ENCODE measurements around the gene ADRA2A. TPM values are rescaled to one million over a fixed set of nuclear protein-coding genes. Genes with fewer than 3 reads are reported as not detected.
A peak's percentile ranks its signal among the peaks of the same experiment; 100 is the strongest.

ADRA2A gene
- polyA plus RNA-seq, 3 donors: not detected

DNA sequence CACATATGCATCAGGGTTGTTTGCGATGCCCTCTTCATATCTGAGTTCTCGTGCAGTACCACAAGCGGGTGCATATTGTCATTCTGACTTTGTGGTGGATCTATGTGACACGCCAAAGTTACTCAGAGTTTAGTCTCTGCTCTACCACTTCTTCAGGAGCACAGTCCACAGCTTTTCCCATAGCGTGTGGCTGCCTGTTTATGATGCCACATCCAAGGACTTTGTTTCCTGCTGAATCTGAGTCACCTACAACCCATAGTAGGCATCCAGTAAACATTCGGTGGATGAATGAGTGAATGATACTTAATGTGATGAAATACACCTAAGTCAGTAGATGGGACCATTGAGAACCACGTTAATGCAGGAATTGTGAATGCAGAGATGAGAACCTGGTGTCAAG lies 15.0 kb downstream of the ADRA2A start:
- H3K4me1 Mint-ChIP-seq: peaks cover 4% of the 10 kb centered on the region
- no peak overlapping the region for H3K27ac ChIP-seq (ENCODE audit: low read depth in 1 of 2, low read length in 2 of 2)
- no peaks in the 10 kb centered on the region for H3K27me3 ChIP-seq (ENCODE audit: control insufficient read depth in 2 of 2, insufficient read depth in 2 of 2, low read length in 2 of 2)
- intact Hi-C loops (cut with micrococcal nuclease): no loop called here
- peaks cover 0 to 3% (median under 1%) of the 10 kb centered on the region in 3 donors for H3K27me3 Mint-ChIP-seq (ENCODE audit: low read depth in 3 of 3)
- 88% methylated on average over 4 of the region's 7 CpGs for WGBS (ENCODE audit: insufficient coverage)
- no peaks in the 10 kb centered on the region for H4K20me1 ChIP-seq (ENCODE audit: insufficient read depth, low read length)
- no peak overlapping the region for H2AFZ ChIP-seq (ENCODE audit: insufficient read depth, low read depth, low read length, poor library complexity, severe bottlenecking)
- H3K4me3 Mint-ChIP-seq: no peak overlapping the region
- no peaks in the 10 kb centered on the region for H3K4me1 ChIP-seq (ENCODE audit: control insufficient read depth in 1 of 2, insufficient read depth in 2 of 2, low read length in 2 of 2)
- DNase-seq: no peak
- no peak overlapping the region for H3K27ac Mint-ChIP-seq
- H3K4me2 ChIP-seq (replicated peaks; ENCODE audit: extremely low read depth, low read length, poor library complexity, severe bottlenecking): no peak overlapping the region
- H3K9me3 Mint-ChIP-seq: peaks cover 0 to 8% (median 2%) of the 10 kb centered on the region in 7 donors
- no peaks in the 10 kb centered on the region for H3K36me3 Mint-ChIP-seq
- peaks cover 0 to 5% of the 10 kb centered on the region in 2 donors for H3K9me3 ChIP-seq (replicated peaks in 1 of 2; ENCODE audit: control insufficient read depth in 1 of 2, insufficient read depth in 1 of 2, low read length in 2 of 2)
- H3K4me3 ChIP-seq (replicated peaks in 1 of 3; ENCODE audit: low read depth in 2 of 3, low read length in 3 of 3): no peak overlapping the region
- H3K79me2 ChIP-seq (ENCODE audit: insufficient read depth, low read length): no peaks in the 10 kb centered on the region
- H3K36me3 ChIP-seq (replicated peaks in 1 of 2; ENCODE audit: control insufficient read depth in 1 of 2, insufficient read depth in 2 of 2, low read length in 2 of 2): no peaks in the 10 kb centered on the region
- H3K9ac ChIP-seq (ENCODE audit: insufficient read depth, low read length, poor library complexity, severe bottlenecking): no peak overlapping the region
- TF ChIP-seq, protein P1, sequence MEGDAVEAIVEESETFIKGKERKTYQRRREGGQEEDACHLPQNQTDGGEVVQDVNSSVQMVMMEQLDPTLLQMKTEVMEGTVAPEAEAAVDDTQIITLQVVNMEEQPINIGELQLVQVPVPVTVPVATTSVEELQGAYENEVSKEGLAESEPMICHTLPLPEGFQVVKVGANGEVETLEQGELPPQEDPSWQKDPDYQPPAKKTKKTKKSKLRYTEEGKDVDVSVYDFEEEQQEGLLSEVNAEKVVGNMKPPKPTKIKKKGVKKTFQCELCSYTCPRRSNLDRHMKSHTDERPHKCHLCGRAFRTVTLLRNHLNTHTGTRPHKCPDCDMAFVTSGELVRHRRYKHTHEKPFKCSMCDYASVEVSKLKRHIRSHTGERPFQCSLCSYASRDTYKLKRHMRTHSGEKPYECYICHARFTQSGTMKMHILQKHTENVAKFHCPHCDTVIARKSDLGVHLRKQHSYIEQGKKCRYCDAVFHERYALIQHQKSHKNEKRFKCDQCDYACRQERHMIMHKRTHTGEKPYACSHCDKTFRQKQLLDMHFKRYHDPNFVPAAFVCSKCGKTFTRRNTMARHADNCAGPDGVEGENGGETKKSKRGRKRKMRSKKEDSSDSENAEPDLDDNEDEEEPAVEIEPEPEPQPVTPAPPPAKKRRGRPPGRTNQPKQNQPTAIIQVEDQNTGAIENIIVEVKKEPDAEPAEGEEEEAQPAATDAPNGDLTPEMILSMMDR (IDR thresholded peaks at IDR 0.05): no peak

DNA sequence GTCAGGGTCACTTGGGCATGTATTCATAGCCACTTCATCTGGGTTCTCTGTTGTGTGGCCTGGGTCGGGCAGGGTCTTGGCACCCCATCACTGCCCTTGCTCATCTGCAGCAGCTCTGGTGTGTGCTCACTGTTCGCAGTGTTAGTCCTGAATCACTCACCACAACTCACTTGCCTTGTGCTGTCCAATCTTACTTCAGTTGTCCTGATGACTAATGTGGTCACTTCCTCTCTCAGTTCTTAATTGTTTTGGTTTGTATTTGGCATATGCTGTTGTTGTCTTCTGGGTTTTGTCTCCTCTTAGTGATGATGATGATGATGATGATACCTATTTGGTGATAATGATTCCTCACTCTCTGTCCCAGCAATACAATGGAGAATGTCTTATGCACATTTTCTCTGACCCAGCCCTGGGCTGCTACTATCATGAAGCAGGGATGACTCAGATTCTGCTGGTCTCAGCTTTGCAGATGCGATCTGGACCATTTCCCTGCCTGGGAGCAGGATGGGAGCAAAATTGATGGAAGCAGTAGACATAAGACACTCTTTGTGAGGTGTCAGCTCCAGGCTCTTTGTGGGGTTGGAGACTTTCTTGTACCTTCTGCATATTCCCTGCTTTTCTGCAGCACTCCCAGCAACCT lies 17.0 kb downstream of the ADRA2A start:
- no peaks in the 10 kb centered on the region for H3K27me3 ChIP-seq (ENCODE audit: control insufficient read depth in 2 of 2, insufficient read depth in 2 of 2, low read length in 2 of 2)
- peaks cover 0 to 2% (median 0%) of the 10 kb centered on the region in 7 donors for H3K9me3 Mint-ChIP-seq
- H3K4me1 ChIP-seq (ENCODE audit: control insufficient read depth in 1 of 2, insufficient read depth in 2 of 2, low read length in 2 of 2): no peaks in the 10 kb centered on the region
- no peak overlapping the region for H3K9ac ChIP-seq (ENCODE audit: insufficient read depth, low read length, poor library complexity, severe bottlenecking)
- no peak overlapping the region for H3K4me3 Mint-ChIP-seq
- H3K79me2 ChIP-seq (ENCODE audit: insufficient read depth, low read length): no peaks in the 10 kb centered on the region
- H3K4me2 ChIP-seq (replicated peaks; ENCODE audit: extremely low read depth, low read length, poor library complexity, severe bottlenecking): no peak overlapping the region
- no peak overlapping the region for H2AFZ ChIP-seq (ENCODE audit: insufficient read depth, low read depth, low read length, poor library complexity, severe bottlenecking)
- H3K9me3 ChIP-seq (replicated peaks in 1 of 2; ENCODE audit: control insufficient read depth in 1 of 2, insufficient read depth in 1 of 2, low read length in 2 of 2): no peaks in the 10 kb centered on the region
- peak in 2 of 3 donors; percentile 2 to 59 for DNase-seq
- H3K27ac Mint-ChIP-seq: no peak overlapping the region
- H3K27ac ChIP-seq (ENCODE audit: low read depth in 1 of 2, low read length in 2 of 2): no peak overlapping the region
- WGBS (ENCODE audit: insufficient coverage): 88% methylated on average over 2 of the region's 3 CpGs
- no peaks in the 10 kb centered on the region for H3K36me3 Mint-ChIP-seq
- peaks cover 0 to 3% (median 0%) of the 10 kb centered on the region in 3 donors for H3K27me3 Mint-ChIP-seq (ENCODE audit: low read depth in 3 of 3)
- H4K20me1 ChIP-seq (ENCODE audit: insufficient read depth, low read length): no peaks in the 10 kb centered on the region
- H3K4me1 Mint-ChIP-seq: peaks cover 4% of the 10 kb centered on the region
- no peak overlapping the region for H3K4me3 ChIP-seq (replicated peaks in 1 of 3; ENCODE audit: low read depth in 2 of 3, low read length in 3 of 3)
- intact Hi-C loops (cut with micrococcal nuclease): no loop called here
- TF ChIP-seq, protein P1 (IDR thresholded peaks at IDR 0.05): no peak
- no peaks in the 10 kb centered on the region for H3K36me3 ChIP-seq (replicated peaks in 1 of 2; ENCODE audit: control insufficient read depth in 1 of 2, insufficient read depth in 2 of 2, low read length in 2 of 2)
